HG03039 (cell line): ENCODE measurements around the gene ZNF662.

ENCODE experiments used
- ATAC-seq: cut with Tn5 transposase; IDR thresholded peaks from one replicate; pipeline ENCODE4 v1.9.1; 2021; ENCODE audit warnings: mild to moderate bottlenecking, moderate library complexity; ENCODE audit not compliant: unreplicated experiment

ZNF662 gene

DNA sequence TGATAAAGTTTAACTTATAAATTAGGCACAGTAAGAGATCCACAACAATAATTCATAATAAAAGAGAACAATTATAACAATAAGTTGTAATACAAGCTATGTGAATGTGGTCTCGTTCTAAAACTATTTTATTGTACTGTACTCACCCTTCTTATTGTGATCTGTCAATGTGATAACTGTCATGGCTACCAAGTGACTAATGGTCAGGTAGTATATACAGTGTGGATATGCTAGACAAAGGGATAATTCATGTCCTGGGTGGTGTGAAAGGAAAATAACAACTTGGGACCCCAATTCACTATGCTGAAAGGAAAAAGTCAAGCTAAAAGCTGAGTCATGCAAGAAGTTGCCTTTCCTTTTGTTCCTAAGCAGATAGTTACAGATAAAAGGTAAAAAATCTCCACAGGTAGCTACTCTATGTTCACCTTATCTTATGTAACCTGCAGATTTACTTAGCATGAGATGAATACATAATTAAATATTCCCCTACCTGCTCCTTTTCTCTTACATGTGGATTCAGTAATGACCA, 19.6 kb upstream of the ZNF662 start:
- ATAC-seq, result no peak

DNA sequence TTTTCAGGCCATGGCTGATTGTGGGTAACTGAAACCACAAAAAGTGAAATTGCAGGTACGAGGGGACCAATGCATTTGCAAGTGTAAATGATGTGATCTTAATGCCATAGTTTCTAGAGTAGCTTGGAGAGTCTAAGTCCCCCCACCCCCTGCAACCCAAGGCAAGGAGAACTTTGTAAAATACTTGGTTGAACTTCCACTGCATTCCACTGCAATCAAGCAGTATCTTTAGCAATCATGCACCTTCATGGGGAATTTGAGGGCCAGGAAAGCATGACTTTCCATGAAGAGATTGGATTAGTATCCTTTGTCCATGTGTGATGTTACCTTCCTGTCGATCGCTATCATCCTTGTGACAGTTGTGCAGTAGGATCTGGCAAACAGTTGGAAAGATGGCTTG, 18.9 kb upstream of the ZNF662 start:
- no peak for ATAC-seq

DNA sequence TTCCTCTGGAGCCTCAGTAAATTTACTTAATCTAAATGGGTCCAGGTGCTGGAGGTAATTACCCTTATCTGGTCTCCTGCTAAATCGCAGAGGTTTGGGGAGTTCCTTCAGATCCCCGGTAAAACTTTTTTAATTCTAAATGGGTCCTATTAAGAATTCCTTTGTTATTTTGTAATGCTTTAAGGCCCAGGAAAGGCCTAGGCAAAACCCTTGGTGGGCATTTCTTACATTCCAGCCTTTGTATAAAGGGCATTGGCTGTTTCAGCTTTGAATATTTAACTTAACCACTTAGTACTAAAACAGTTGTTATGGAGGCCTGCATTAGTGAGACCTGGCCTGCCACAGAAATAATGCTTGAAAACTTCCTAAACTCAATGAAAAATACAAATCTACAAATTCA, 14.9 kb upstream of the ZNF662 start:
- ATAC-seq, result no peak

DNA sequence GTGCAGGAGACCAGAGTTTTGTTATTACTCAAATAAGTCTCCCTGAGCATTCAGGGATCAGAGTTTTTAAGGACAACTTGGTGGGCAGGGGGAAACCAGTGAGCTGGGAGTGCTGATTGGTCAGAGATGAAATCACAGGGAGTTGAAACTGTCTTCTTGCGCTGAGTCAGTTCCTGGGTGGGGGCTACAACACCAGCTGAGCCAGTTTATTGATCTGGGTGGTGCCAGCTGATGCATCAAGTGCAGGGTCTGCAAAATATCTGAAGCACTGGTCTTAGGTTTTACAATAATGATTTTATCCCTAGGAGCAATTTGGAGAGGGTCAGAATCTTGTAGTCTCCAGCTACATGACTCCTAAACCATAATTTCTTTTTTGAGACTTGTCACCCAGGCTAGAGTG, 13.8 kb upstream of the ZNF662 start:
- no peak for ATAC-seq

DNA sequence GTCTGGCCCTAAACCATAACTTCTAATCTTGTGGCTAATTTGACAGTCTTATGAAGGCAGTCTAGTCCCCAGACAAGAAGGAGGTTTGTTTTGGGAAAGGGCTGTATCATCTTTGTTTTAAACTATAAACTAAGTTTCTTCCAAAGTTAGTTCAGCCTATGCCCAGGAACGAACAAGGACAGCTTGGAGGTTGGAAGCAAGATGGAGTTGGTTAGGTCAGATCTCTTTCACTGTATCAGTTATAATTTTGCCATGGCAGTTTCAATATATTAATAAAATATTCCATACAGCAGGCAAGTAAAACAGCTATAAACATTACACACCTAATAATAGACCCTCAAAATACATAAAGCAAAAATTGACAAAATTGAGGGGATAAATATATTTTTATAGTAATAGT, 13.1 kb upstream of the ZNF662 start:
- ATAC-seq, result no peak

DNA sequence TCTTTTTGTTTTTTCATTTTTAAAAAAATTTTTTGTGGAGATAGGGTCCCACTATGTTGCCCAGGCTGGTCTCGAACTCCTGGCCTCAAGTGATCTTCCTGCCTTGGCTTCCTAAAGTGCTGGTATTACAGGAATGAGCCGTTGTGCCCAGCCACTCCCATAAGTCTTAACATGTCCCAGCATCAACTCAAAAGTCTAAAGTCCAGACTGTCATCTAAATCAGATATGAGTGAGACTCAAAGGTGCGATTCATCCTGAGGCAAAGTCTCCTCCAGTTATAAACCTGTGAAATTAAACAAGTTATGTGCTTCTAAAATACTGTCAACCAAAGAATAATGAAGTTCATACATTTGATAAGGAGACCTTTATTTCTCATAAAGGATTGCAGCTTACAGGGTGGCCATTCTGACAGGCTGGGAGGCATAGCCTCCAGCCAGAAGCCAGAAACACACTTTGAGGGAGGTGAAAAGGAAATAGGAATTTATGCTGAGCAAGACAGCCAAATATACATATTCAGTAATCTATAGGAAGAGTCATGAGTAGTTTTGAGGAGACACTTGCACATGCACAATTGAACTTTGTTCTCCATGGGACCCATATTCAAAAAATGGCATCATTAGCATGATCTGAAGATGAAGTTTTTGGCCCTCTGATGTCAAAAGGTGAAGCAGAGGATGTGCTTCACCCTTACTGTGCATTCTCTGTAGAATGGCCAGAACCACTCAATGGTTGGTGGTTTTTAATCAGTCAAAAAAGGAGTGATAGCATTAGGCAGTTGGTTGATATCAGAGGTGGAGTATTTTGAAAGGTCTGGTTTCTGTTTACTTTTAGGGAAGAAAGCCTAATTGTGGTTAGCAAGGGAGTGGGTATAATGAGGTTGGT, 11.0 kb upstream of the ZNF662 start:
- no peak for ATAC-seq

DNA sequence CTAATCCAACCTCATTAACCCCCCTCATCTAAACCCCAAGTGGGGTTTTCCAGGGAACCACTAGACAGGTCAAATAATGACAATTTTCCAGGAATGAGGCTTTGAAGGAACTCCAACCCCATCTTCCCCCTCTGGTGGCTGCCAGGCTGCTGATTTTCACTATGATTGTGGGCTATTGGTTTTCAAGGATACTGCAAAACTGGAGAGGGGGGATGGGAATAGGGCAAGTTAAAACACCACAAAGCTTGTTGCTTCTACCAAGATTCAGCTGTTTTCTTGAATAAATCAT, 10.4 kb upstream of the ZNF662 start:
- no peak for ATAC-seq

DNA sequence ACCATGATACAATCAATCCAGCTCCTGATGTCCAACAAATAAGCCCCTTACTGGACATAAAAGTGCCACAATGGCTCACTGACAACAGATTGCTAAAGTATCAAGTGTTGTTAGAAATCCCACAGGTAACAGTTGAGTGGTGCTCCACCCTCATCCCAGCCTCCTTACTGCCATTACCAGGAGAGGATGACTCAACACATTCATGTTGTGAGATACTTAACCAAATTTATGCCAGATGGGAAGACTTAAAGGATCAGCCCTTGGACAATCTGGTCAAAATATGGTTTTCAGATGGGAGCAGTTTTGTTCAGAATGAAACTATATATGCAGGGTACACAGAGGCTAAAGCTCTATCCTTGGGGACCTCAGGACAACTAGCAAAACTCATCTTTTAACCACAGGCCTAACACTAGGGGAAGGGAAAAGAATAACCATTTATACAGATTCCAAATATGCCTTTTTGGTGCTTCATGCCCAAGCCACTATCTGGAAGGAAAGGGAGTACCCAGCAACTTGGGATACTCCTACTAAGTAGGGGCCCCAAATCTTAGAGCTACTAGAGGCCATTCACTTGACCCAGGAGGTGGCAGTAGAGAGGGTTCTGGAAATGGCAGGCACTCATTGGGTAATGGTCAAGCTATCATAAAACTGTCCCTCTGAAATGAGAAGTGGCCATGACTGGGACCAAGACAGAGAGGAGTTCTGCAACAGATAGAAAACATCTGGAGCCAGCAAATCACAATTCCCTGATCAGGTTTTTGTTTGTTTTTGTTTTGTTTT, 6.9 kb upstream of the ZNF662 start:
- no peak for ATAC-seq

DNA sequence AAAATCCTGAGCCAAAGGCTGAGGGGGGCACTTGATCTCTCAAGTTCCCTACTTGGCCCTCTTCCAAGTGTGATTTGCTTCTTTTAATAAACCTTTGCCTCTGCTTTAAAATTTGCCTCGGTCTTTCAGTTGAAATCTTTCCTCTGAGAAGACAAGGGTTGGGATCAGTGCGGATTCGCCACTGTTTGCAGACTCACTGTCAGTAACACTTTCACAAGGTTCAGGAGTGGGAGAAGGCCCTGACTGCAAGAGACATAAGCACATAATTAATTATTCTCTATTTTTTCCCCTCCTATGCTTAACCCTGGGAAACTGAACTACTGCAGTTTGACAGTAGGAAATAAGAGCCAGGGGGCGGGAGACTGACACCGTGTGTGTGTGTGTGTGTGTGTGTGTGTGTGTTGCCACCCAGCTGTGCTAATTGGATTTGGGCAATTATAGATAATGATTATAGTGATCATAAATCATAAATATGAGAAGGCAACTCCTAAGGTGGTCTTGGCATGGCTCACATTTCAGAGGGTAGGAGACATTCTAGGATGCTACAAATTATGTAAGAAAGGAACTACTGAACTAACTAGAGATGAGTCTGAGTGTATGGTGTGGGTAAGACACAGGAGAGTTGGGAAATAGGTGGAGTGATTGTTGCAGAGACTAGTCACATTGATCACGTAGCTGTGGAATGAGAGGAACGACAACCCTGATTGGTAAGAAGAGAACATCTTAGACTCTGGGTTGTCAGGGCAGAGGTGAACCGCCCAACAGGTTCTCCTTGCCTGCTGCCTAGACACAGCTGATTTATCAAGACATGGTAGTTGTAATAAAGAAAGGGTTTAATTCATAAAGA, 5.5 kb upstream of the ZNF662 start:
- no peak for ATAC-seq

DNA sequence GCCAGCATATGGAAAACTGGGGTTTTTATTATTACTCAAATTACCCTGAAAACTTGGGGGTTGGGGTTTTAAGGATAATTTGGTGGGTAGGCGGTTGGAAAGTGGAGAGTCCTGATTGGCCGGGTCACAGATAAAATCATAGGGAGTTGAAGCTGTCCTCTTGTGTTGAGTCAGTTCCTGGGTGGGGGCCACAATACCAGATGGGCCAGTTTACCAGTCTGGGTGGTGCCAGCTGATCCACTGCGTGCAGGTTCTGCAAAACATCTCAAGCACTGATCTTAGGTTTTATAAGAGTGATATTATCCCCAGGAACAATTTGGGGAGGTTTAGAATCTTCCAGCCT, 4.9 kb upstream of the ZNF662 start:
- no peak for ATAC-seq

DNA sequence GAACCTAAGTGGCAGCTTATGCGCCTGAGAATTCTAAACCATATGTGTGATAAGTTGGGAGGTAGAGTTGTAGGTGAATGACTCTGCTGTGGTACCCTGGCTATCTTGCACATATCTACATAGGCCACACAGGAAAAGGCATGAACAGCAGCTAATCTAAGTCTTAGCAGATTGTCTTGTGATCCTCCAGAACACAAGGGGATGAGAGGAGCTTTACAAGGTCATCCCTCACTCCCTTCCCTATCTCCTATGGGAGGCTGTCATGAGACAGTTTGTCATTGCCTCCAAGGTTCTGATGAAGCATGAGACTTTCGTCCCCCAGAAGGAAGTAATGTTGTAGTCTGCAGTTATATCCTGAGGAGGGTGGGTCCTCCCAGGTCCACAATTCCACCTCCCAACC, 3.7 kb upstream of the ZNF662 start:
- ATAC-seq, result no peak

DNA sequence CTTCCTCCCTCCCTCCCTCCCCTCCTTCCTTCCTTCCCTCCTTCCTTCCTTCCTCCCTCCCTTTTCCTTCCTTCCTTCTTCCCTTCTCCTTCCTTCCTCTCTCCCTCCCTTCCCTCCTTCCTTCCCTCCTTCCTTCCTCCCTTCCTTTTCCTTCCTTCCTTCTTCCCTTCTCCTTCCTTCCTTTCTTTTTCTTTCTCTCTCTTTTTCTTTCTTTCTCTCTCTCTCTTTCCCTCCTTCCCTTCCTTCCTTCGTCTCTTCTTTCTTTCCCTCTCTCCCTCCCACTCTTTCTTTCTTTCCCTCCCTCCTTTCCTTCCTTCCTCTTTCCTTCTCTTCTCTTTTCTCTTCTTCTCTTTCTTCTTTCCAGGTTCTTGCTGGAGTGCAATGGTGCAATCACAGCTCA, 1.9 kb upstream of the ZNF662 start:
- ATAC-seq, result no peak

DNA sequence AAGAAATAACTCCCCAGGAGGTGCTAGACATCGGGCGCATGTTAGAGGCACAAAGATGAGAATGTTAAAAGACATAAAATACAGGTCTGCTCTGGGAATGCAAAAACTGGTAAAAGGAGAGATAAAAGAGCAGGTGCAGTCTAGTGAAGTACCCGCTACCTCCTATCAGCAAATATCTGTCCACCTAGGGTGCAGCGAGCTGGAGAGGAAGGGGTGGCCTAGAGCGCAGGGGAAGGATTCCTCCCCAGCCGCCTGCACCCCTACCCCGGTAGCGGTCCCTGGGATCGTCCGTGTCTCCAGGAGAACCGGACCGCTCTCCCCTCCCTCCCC, 237 bp upstream of the ZNF662 start:
- no peak for ATAC-seq

DNA sequence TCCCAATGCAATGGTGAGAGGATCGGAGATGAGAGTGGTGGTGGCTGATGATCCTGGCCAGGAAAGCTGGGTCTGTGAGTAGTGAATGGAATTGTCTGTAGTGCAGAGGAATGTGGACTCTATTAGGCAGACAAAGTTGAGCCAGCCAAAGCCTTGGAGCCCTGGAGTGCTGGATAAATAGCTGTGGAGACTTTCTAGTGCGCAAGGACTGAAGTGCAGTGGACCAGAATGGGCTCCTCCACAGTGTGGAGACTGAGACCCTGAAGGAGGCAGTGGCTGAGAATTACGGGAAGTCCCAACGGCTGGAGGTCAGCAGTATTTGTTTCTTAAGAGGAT, 874 bp downstream of the ZNF662 start:
- no peak for ATAC-seq

DNA sequence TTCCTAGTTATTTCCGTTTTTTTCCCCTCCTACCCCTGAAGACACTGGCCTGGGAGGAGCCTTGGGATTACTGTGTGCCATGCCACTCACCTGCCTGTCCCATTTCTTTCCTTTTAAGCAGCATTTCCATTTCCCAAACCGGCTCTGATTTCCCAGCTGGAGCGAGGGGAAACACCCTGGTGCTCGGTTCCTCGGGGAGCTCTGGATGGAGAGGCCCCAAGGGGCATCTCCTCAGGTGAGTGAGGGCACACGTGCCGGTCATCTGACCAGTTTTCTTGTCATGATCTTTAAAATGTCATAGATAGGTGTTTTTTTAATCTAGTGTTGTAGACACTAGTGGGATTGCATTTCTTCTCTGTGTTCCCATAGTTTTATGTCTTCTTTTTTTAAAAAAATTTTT, 2.7 kb downstream of the ZNF662 start:
- ATAC-seq, result no peak

DNA sequence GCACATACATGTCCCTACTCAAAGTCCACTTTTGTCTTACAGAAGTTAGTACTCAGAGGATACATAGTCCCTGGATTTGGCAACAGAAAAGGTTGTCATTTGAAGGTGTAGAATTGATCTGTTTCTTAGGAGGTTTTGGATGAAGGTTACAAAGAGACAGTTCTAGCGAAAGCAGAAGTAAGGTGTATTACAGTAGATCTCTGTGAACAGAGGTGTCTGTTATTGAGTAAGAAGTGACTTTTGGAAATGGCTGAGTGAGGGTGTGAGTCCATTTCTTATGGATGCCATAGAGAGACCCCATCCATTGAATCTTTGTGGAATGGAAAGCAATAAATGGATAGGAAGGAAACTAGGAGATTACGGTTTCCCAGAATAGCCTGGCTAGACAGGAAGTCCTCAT, 5.6 kb downstream of the ZNF662 start:
- ATAC-seq, result no peak

DNA sequence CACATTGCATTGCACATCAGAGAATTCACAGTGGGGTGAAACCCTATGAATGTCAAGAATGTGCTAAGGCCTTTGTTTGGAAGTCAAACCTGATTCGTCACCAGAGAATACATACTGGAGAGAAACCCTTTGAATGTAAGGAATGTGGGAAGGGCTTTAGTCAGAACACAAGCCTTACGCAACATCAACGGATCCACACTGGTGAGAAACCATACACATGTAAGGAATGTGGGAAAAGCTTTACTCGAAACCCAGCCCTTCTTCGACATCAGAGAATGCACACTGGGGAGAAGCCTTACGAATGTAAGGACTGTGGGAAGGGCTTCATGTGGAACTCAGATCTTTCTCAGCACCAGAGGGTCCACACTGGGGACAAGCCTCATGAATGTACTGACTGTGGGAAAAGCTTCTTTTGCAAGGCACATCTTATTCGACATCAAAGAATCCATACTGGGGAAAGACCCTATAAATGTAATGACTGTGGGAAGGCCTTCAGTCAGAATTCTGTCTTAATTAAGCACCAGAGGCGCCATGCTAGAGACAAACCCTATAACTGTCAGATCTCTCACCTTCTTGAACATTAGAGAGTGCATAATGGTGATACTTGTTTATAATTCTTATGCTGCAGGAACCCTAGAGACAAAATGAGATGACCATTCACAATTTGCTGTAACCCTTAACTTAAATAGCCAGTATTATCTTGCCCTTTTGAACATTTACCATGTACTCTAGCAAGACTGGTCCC, 9.0 kb downstream of the ZNF662 start:
- no peak for ATAC-seq

DNA sequence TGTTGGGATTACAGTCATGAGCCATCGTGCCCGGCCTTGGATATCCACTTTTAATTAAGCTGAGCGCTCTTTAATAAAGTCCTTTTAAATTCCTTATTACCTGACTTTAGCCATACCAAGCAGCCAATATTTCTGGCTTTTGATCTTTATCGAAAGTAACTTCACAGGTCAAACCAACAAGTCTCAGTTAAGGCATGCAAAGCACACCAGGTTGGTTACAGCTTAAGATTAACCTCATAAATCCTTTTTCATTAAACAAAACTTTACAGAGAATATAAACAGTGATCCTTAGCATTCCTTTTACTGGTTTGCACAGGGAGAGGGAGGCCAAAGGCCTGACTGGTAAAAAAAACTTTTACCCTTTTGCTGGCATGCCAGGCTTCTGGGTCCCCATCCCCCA, 17.7 kb downstream of the ZNF662 start:
- ATAC-seq, result no peak

DNA sequence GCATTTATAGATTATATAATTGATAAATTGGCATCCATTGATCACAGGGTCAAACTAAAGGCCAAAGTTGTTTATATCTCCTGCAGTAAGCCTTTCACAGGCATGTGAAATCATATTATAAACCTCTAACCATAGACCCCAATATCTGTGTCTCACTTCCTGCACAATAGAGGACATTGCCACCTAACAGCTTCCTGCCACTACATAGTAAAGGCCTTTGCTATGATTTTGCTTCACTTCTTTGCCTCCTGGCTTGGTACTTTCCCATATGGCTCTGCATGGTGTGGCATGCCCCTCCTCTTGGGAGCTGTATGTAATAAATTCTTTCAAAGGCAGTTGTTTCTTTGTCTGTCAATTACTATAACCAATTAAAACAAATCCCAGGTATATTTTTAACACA, 20.4 kb downstream of the ZNF662 start:
- ATAC-seq, result no peak

DNA sequence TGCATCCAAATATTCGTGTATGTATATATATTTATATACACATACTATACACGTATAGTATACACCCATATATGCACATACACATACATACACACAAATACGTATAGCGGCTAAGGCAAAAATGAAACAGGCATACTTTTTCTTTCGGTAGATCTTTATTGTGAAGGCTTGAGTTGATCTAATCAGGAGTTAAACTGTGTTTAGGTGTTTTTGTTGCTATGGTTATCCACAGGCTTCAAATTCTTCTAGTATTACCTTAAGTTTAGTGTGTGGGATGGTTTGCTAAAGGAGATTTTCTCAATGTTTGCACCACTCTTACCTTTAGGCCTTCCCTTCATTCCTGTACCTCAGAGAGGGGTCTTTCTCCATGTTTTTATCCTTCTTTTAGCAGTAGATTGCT, 28.2 kb downstream of the ZNF662 start:
- no peak for ATAC-seq

DNA sequence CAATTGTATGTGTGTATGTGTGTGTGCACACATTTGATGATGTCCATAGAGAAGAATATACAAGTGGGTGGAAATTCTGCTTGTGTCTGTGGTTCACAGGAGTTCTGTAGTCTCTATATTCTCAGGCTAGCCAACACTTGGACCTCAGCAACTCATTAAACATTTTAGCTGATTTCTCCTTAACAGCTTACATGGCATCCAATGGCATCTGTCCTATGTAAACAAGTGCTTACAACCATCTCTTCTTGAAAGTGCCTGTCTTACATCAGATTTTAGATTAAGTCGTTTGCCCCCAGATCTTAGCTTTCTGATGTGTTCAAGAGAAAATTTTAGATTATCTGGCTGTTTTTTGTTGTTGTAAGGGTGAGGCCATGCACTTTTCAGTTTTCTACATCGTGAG, 29.0 kb downstream of the ZNF662 start:
- ATAC-seq, result no peak
